ENCODE results near the gene FAM89A. TPM values are rescaled to one million over a fixed set of nuclear protein-coding genes. Genes with fewer than 3 reads are reported as not detected.

The FAM89A gene
- total and polyA plus RNA-seq, 9 of the 15 experiments (the other 6 are each of a cell fraction or from before 2014, with no cell fraction given): 8.7 to 66.2 (median 43.3) TPM

DNA sequence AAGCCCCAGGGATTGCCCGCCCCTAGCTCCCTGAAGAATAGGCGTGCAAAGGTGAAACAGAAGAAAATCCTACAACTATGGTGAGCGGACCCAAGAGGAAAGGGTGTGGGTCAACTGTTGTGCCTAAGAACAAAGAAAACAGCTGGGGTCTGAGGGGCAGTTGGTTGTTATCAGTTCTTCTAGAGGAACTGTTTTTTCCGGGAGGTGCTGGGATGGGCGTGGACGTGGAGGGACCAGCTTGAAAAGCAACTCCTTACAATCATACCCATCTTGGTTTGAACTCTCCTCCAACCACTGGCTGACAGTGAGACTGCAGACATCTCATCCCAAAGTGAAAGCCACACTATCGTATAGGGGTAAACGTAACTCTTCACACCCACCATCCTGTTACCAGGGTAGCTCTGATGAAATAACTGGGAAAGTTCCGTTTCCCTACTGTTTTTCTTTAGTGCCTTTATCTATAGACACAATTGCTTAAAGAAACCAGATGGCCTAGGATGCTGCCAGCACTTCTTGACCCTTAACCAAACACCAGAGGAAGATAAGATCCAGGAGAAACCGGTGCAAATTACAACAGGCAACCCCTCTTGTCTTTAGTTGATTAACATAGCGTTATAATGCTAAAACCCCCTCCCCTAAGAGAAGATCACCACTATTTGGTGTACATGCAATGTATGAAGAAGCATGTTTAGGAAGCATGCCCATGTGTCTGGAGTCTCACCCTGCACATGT lies 25.6 kb upstream of the FAM89A start (continued):
- TF ChIP-seq CHD4 (IDR thresholded peaks at IDR 0.05; ENCODE audit: insufficient read depth, insufficient replicate concordance, low read depth, low read length, poor library complexity, severe bottlenecking) (no peak), HDAC8 (tag; IDR thresholded peaks at IDR 0.05) (no peak), TCF7 (IDR thresholded peaks at IDR 0.05; ENCODE audit: borderline replicate concordance) (no peak), KAT7 (CRISPR knock-in tag; IDR thresholded peaks at IDR 0.05; ENCODE audit: borderline replicate concordance) (no peak), SIX5 (IDR thresholded peaks at IDR 0.05; ENCODE audit: borderline replicate concordance in 1 of 2, insufficient read depth in 1 of 2, low read depth in 1 of 2, low read length in 2 of 2) (no peak), NFE2L1 (tag; IDR thresholded peaks at IDR 0.05; ENCODE audit: borderline replicate concordance, low read depth) (no peak), HSF4 (CRISPR knock-in tag; IDR thresholded peaks at IDR 0.05; ENCODE audit: borderline replicate concordance) (no peak), KLF1 (tag; IDR thresholded peaks at IDR 0.05) (no peak), ARHGAP35 (IDR thresholded peaks at IDR 0.05; ENCODE audit: partially characterized antibody) (no peak), ZNF436 (CRISPR knock-in tag; IDR thresholded peaks at IDR 0.05) (no peak), THRAP3 (IDR thresholded peaks at IDR 0.05; ENCODE audit: borderline replicate concordance) (no peak), CCAR2 (IDR thresholded peaks at IDR 0.05; ENCODE audit: low read depth, low read length) (no peak), POLR3G (IDR thresholded peaks at IDR 0.05; ENCODE audit: extremely low read depth, insufficient read length, insufficient replicate concordance) (no peak)
- TF ChIP-seq, protein P1, sequence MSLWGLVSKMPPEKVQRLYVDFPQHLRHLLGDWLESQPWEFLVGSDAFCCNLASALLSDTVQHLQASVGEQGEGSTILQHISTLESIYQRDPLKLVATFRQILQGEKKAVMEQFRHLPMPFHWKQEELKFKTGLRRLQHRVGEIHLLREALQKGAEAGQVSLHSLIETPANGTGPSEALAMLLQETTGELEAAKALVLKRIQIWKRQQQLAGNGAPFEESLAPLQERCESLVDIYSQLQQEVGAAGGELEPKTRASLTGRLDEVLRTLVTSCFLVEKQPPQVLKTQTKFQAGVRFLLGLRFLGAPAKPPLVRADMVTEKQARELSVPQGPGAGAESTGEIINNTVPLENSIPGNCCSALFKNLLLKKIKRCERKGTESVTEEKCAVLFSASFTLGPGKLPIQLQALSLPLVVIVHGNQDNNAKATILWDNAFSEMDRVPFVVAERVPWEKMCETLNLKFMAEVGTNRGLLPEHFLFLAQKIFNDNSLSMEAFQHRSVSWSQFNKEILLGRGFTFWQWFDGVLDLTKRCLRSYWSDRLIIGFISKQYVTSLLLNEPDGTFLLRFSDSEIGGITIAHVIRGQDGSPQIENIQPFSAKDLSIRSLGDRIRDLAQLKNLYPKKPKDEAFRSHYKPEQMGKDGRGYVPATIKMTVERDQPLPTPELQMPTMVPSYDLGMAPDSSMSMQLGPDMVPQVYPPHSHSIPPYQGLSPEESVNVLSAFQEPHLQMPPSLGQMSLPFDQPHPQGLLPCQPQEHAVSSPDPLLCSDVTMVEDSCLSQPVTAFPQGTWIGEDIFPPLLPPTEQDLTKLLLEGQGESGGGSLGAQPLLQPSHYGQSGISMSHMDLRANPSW (CRISPR knock-in tag; IDR thresholded peaks at IDR 0.05): no peak
- TF ChIP-seq, protein P2, sequence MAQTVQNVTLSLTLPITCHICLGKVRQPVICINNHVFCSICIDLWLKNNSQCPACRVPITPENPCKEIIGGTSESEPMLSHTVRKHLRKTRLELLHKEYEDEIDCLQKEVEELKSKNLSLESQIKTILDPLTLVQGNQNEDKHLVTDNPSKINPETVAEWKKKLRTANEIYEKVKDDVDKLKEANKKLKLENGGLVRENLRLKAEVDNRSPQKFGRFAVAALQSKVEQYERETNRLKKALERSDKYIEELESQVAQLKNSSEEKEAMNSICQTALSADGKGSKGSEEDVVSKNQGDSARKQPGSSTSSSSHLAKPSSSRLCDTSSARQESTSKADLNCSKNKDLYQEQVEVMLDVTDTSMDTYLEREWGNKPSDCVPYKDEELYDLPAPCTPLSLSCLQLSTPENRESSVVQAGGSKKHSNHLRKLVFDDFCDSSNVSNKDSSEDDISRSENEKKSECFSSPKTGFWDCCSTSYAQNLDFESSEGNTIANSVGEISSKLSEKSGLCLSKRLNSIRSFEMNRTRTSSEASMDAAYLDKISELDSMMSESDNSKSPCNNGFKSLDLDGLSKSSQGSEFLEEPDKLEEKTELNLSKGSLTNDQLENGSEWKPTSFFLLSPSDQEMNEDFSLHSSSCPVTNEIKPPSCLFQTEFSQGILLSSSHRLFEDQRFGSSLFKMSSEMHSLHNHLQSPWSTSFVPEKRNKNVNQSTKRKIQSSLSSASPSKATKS (CRISPR knock-in tag; IDR thresholded peaks at IDR 0.05): no peak
- TF ChIP-seq, protein P3, sequence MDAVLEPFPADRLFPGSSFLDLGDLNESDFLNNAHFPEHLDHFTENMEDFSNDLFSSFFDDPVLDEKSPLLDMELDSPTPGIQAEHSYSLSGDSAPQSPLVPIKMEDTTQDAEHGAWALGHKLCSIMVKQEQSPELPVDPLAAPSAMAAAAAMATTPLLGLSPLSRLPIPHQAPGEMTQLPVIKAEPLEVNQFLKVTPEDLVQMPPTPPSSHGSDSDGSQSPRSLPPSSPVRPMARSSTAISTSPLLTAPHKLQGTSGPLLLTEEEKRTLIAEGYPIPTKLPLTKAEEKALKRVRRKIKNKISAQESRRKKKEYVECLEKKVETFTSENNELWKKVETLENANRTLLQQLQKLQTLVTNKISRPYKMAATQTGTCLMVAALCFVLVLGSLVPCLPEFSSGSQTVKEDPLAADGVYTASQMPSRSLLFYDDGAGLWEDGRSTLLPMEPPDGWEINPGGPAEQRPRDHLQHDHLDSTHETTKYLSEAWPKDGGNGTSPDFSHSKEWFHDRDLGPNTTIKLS (IDR thresholded peaks at IDR 0.05; ENCODE audit: borderline replicate concordance, low read depth): no peak; the same call in 1 of the 2 replicates
- TF ChIP-seq, protein P4, sequence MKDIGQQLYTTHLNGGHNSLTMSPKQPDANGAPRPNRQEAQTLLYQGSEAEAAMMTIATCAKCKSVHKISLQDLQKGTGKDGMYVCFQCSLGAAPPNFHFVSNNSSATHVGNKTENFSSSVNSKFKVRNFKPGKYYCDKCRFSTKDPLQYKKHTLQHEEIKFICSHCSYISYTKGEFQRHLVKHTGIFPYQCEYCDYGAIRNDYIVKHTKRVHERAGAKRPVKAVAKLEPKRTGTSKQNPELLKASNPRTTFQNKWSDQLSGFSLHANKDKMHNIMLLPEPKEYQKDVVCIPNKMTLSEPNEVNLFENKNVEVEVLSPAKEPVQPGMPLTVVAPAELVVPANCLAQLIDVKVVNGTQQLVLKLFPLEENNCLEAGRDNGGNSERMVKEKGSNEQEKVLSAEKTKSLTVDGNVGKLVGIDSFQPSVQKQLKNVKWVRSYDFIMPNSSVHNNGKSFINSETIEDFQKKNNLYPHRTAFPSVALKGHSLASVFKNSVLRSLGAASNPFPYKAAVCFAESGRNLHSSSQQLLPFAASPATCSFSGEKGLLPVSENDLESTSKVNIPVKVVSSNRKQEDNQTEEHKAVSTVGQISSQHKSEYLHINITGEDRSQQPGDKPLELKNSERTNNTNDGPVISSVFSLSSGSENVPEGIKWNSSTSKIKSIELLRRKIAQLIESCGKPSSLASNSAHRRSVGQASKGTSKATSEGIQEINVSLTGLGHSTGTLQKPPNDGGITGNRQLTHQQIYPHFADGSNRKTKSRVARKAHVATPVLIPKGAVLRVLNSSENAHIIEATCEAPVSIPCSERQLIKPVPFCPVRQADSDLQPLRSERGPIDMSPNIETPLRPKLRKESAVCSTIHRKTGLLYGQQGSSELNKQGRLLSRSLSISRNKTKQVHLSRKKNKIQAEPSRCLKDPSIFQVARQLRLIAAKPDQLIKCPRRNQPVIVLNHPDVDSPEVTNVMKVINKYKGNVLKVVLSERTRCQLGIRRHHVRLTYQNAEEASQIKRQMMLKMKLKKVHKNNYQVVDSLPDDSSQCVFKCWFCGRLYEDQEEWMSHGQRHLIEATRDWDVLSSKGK (CRISPR knock-in tag; IDR thresholded peaks at IDR 0.05): no peak

Data from K562 (cell line).